Hippocampal formation (tissue), 2 donors: ENCODE results near the gene MAPRE3.
"Not testable (repeated sequence)": the region's sequence is repeated elsewhere in the genome, so short reads cannot be mapped to it uniquely, and the experiment has no call there.

ENCODE experiments used
- DNase-seq, 2 donors: peaks; one replicate each; lab custom pipeline; 2025; lab: John Stamatoyannopoulos, UW

Gene MAPRE3

GRCh38 chr2:26970244-26970927, at the start of gene MAPRE3:
Gene MAPRE3 (plus strand): TSS chr2:26970637. CDS start chr2:27022219, 51,582 bp downstream.
- DNase-seq, result peak; percentile 74 to 76

GRCh38 chr2:26921323-26921722, 49.1 kb upstream of the MAPRE3 start:
- peak in 1 of 2 donors; percentile 23 for DNase-seq

GRCh38 chr2:26922405-26923188, 47.8 kb upstream of the MAPRE3 start:
- peak; percentile 66 to 88 for DNase-seq

GRCh38 chr2:26923189-26923466, 47.3 kb upstream of the MAPRE3 start:
- DNase-seq, result not testable (repeated sequence)

- DNase-seq, result no peak
Observed at GRCh38 chr2:26924731-26925099, 45.7 kb upstream of the MAPRE3 start.

GRCh38 chr2:26925100-26925791, 45.2 kb upstream of the MAPRE3 start:
- DNase-seq, result no peak

GRCh38 chr2:26927221-26927620, 43.2 kb upstream of the MAPRE3 start:
- no peak for DNase-seq

GRCh38 chr2:26932974-26933373, 37.5 kb upstream of the MAPRE3 start:
- no peak for DNase-seq

- peak; percentile 32 to 36 for DNase-seq
Observed at GRCh38 chr2:26933431-26934334, 36.8 kb upstream of the MAPRE3 start.

- DNase-seq, result no peak
Observed at GRCh38 chr2:26934335-26934724, 36.1 kb upstream of the MAPRE3 start.

GRCh38 chr2:26934985-26935384, 35.5 kb upstream of the MAPRE3 start:
- DNase-seq, result no peak

GRCh38 chr2:26936855-26937254, 33.6 kb upstream of the MAPRE3 start:
- DNase-seq, result no peak

GRCh38 chr2:26938399-26939118, 31.9 kb upstream of the MAPRE3 start:
- DNase-seq, result no peak

- no peak for DNase-seq
Observed at GRCh38 chr2:26940001-26940400, 30.4 kb upstream of the MAPRE3 start.

- no peak for DNase-seq
Observed at GRCh38 chr2:26941486-26941885, 29.0 kb upstream of the MAPRE3 start.

GRCh38 chr2:26942543-26943295, 27.7 kb upstream of the MAPRE3 start:
- DNase-seq, result peak; percentile 38 to 70

- DNase-seq, result peak in 1 of 2 donors; percentile 18
Observed at GRCh38 chr2:26945991-26946750, 24.3 kb upstream of the MAPRE3 start.

GRCh38 chr2:26946841-26947784, 23.3 kb upstream of the MAPRE3 start:
- DNase-seq, result peak in 1 of 2 donors; percentile 10

- no peak for DNase-seq
Observed at GRCh38 chr2:26948800-26949199, 21.6 kb upstream of the MAPRE3 start.
